ENCODE data around the gene GFOD2. TPM values are rescaled to one million over a fixed set of nuclear protein-coding genes. Genes with fewer than 3 reads are reported as not detected.

Gene GFOD2
- total and polyA plus RNA-seq, 2 experiments from 2014 or later: 19.3 to 34.3 TPM

- Histone ChIP-seq H3K36me3 (ENCODE audit: insufficient read depth) (no peaks in the 10 kb centered on the region), H3K4me3 (no peak overlapping the region), H3K9me2 (ENCODE audit: insufficient read depth) (no peaks in the 10 kb centered on the region), H2AFZ (no peak overlapping the region), H3K4me1 (ENCODE audit: insufficient read depth) (peaks cover 8% of the 10 kb centered on the region), H3K4me2 (no peak overlapping the region), H3F3A (replicated peaks; ENCODE audit: low read depth) (0 out of 2 replicates have a peak, but pooled peaks cover 3% of the 10 kb centered on the region), H3K27ac (ENCODE audit: low read depth) (no peak overlapping the region), H3K79me2 (replicated peaks; ENCODE audit: insufficient read depth) (peaks cover 4% of the 10 kb centered on the region), H4K20me1 (replicated peaks; ENCODE audit: insufficient read depth) (peaks cover 3% of the 10 kb centered on the region; the same call in 1 of the 2 replicates), H3K27me3 (ENCODE audit: insufficient read depth) (no peaks in the 10 kb centered on the region)
- H3K27ac Mint-ChIP-seq: no peak overlapping the region
- DNase-seq (ENCODE audit: low spot score) (no peak), ATAC-seq (no peak)
- peaks cover 12% of the 10 kb centered on the region for H3K27me3 Mint-ChIP-seq (ENCODE audit: insufficient read depth, low read depth, poor library complexity)
- no peaks in the 10 kb centered on the region; the same call in 2 of the 3 replicates for H3K9me3 Mint-ChIP-seq
- peaks cover 8% of the 10 kb centered on the region; the same call in 2 of the 3 replicates for H3K4me1 Mint-ChIP-seq
- TF ChIP-seq NANOG (IDR thresholded peaks at IDR 0.05; ENCODE audit: borderline replicate concordance) (no peak), STAT1 (IDR thresholded peaks at IDR 0.05; ENCODE audit: unreplicated experiment) (no peak), ZNF331 (CRISPR knock-in tag; IDR thresholded peaks at IDR 0.05; ENCODE audit: low read depth) (no peak), CREB1 (CRISPR knock-in tag; IDR thresholded peaks at IDR 0.05; ENCODE audit: low read depth) (no peak), JUNB (IDR thresholded peaks at IDR 0.05; ENCODE audit: unreplicated experiment) (no peak), POLR2AphosphoS5 (IDR thresholded peaks at IDR 0.05; ENCODE audit: low read depth) (no peak), EZH2 (IDR thresholded peaks at IDR 0.05; ENCODE audit: low read depth, unreplicated experiment) (no peak), EZH2phosphoT487 (IDR thresholded peaks at IDR 0.05; ENCODE audit: unreplicated experiment) (no peak), ZNF114 (CRISPR knock-in tag; IDR thresholded peaks at IDR 0.05) (no peak), ETS1 (IDR thresholded peaks at IDR 0.05) (no peak)
- TF ChIP-seq, protein P1, sequence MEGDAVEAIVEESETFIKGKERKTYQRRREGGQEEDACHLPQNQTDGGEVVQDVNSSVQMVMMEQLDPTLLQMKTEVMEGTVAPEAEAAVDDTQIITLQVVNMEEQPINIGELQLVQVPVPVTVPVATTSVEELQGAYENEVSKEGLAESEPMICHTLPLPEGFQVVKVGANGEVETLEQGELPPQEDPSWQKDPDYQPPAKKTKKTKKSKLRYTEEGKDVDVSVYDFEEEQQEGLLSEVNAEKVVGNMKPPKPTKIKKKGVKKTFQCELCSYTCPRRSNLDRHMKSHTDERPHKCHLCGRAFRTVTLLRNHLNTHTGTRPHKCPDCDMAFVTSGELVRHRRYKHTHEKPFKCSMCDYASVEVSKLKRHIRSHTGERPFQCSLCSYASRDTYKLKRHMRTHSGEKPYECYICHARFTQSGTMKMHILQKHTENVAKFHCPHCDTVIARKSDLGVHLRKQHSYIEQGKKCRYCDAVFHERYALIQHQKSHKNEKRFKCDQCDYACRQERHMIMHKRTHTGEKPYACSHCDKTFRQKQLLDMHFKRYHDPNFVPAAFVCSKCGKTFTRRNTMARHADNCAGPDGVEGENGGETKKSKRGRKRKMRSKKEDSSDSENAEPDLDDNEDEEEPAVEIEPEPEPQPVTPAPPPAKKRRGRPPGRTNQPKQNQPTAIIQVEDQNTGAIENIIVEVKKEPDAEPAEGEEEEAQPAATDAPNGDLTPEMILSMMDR (conservative IDR thresholded peaks at IDR 0.05; ENCODE audit: low read depth in 2 of 2): no peak
- TF ChIP-seq, protein P2, sequence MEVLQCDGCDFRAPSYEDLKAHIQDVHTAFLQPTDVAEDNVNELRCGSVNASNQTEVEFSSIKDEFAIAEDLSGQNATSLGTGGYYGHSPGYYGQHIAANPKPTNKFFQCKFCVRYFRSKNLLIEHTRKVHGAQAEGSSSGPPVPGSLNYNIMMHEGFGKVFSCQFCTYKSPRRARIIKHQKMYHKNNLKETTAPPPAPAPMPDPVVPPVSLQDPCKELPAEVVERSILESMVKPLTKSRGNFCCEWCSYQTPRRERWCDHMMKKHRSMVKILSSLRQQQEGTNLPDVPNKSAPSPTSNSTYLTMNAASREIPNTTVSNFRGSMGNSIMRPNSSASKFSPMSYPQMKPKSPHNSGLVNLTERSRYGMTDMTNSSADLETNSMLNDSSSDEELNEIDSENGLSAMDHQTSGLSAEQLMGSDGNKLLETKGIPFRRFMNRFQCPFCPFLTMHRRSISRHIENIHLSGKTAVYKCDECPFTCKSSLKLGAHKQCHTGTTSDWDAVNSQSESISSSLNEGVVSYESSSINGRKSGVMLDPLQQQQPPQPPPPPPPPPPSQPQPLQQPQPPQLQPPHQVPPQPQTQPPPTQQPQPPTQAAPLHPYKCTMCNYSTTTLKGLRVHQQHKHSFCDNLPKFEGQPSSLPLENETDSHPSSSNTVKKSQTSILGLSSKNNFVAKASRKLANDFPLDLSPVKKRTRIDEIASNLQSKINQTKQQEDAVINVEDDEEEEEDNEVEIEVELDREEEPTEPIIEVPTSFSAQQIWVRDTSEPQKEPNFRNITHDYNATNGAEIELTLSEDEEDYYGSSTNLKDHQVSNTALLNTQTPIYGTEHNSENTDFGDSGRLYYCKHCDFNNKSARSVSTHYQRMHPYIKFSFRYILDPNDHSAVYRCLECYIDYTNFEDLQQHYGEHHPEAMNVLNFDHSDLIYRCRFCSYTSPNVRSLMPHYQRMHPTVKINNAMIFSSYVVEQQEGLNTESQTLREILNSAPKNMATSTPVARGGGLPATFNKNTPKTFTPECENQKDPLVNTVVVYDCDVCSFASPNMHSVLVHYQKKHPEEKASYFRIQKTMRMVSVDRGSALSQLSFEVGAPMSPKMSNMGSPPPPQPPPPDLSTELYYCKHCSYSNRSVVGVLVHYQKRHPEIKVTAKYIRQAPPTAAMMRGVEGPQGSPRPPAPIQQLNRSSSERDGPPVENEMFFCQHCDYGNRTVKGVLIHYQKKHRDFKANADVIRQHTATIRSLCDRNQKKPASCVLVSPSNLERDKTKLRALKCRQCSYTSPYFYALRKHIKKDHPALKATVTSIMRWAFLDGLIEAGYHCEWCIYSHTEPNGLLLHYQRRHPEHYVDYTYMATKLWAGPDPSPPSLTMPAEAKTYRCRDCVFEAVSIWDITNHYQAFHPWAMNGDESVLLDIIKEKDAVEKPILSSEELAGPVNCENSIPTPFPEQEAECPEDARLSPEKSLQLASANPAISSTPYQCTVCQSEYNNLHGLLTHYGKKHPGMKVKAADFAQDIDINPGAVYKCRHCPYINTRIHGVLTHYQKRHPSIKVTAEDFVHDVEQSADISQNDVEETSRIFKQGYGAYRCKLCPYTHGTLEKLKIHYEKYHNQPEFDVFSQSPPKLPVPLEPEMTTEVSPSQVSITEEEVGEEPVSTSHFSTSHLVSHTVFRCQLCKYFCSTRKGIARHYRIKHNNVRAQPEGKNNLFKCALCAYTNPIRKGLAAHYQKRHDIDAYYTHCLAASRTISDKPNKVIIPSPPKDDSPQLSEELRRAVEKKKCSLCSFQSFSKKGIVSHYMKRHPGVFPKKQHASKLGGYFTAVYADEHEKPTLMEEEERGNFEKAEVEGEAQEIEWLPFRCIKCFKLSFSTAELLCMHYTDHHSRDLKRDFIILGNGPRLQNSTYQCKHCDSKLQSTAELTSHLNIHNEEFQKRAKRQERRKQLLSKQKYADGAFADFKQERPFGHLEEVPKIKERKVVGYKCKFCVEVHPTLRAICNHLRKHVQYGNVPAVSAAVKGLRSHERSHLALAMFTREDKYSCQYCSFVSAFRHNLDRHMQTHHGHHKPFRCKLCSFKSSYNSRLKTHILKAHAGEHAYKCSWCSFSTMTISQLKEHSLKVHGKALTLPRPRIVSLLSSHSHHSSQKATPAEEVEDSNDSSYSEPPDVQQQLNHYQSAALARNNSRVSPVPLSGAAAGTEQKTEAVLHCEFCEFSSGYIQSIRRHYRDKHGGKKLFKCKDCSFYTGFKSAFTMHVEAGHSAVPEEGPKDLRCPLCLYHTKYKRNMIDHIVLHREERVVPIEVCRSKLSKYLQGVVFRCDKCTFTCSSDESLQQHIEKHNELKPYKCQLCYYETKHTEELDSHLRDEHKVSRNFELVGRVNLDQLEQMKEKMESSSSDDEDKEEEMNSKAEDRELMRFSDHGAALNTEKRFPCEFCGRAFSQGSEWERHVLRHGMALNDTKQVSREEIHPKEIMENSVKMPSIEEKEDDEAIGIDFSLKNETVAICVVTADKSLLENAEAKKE (CRISPR knock-in tag; IDR thresholded peaks at IDR 0.05): no peak
- TF ChIP-seq, protein P3, sequence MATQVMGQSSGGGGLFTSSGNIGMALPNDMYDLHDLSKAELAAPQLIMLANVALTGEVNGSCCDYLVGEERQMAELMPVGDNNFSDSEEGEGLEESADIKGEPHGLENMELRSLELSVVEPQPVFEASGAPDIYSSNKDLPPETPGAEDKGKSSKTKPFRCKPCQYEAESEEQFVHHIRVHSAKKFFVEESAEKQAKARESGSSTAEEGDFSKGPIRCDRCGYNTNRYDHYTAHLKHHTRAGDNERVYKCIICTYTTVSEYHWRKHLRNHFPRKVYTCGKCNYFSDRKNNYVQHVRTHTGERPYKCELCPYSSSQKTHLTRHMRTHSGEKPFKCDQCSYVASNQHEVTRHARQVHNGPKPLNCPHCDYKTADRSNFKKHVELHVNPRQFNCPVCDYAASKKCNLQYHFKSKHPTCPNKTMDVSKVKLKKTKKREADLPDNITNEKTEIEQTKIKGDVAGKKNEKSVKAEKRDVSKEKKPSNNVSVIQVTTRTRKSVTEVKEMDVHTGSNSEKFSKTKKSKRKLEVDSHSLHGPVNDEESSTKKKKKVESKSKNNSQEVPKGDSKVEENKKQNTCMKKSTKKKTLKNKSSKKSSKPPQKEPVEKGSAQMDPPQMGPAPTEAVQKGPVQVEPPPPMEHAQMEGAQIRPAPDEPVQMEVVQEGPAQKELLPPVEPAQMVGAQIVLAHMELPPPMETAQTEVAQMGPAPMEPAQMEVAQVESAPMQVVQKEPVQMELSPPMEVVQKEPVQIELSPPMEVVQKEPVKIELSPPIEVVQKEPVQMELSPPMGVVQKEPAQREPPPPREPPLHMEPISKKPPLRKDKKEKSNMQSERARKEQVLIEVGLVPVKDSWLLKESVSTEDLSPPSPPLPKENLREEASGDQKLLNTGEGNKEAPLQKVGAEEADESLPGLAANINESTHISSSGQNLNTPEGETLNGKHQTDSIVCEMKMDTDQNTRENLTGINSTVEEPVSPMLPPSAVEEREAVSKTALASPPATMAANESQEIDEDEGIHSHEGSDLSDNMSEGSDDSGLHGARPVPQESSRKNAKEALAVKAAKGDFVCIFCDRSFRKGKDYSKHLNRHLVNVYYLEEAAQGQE (IDR thresholded peaks at IDR 0.05; ENCODE audit: unreplicated experiment): no peak
- H3K36me3 Mint-ChIP-seq (ENCODE audit: low read depth): peaks cover 7% of the 10 kb centered on the region; the same call in 2 of the 3 replicates
- no peak overlapping the region for H3K4me3 Mint-ChIP-seq
Measured at GRCh38 chr16:67723151-67723910, 4.2 kb upstream of the GFOD2 start.

Measured in GM23338 (cell line).